Breast epithelium (tissue), 3 donors: Measurements from ENCODE around the gene C12orf56.

Experiments used
- POLR2A ChIP-seq: fragments of 450-650 bp; IDR thresholded peaks from one replicate; pipeline ENCODE4 v1.6.1; 2016; ENCODE audit warnings: antibody characterized with exemption, mild to moderate bottlenecking, moderate library complexity
- TF ChIP-seq, protein P1 (sequence below), 3 donors: fragments of 450-650 bp; IDR thresholded peaks; one replicate each; pipeline ENCODE4 v1.5.1; 2016 to 2017; ENCODE audit warnings: antibody characterized with exemption in 3 of 3, mild to moderate bottlenecking in 3 of 3, moderate library complexity in 3 of 3

GRCh38 chr12:64402181-64402580, 11.6 kb upstream of the C12orf56 start:
- TF ChIP-seq, protein P1, sequence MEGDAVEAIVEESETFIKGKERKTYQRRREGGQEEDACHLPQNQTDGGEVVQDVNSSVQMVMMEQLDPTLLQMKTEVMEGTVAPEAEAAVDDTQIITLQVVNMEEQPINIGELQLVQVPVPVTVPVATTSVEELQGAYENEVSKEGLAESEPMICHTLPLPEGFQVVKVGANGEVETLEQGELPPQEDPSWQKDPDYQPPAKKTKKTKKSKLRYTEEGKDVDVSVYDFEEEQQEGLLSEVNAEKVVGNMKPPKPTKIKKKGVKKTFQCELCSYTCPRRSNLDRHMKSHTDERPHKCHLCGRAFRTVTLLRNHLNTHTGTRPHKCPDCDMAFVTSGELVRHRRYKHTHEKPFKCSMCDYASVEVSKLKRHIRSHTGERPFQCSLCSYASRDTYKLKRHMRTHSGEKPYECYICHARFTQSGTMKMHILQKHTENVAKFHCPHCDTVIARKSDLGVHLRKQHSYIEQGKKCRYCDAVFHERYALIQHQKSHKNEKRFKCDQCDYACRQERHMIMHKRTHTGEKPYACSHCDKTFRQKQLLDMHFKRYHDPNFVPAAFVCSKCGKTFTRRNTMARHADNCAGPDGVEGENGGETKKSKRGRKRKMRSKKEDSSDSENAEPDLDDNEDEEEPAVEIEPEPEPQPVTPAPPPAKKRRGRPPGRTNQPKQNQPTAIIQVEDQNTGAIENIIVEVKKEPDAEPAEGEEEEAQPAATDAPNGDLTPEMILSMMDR (IDR thresholded peaks at IDR 0.05) = no peak
- TF ChIP-seq POLR2A = no peak
